Activated CD4-positive, alpha-beta memory T cell treated with anti-CD3 and anti-CD28 coated beads for 36 hours (primary cell): ENCODE measurements around the gene LEPROT. TPM values are rescaled to one million over a fixed set of nuclear protein-coding genes. Genes with fewer than 3 reads are reported as not detected.
"Not testable (repeated sequence)": the region's sequence is repeated elsewhere in the genome, so short reads cannot be mapped to it uniquely, and the experiment has no call there.

Source experiments
- CTCF ChIA-PET: fragments of 350-600 bp; sonication (Branson Sonifier 250); formaldehyde crosslinking; loops from one replicate; lab custom pipeline; 2021; ENCODE audit warnings: antibody characterized with exemption, inconsistent platforms; lab: Charles Lee
- POLR2A ChIA-PET: fragments of 350-600 bp; sonication (Branson Sonifier 250); formaldehyde crosslinking; loops from one replicate; lab custom pipeline; 2021; ENCODE audit warnings: antibody characterized with exemption; lab: Charles Lee
- DNase-seq: peaks from one replicate; pipeline ENCODE4 v3.0.0-alpha.2; 2020
- H3K27ac Mint-ChIP-seq: one replicate; pipeline ENCODE4 v1.8.0; 2021; ENCODE audit warnings: mixed read lengths
- H3K27me3 Mint-ChIP-seq: one replicate; pipeline ENCODE4 v1.8.0; 2021; ENCODE audit warnings: mixed read lengths
- H3K36me3 Mint-ChIP-seq: one replicate; pipeline ENCODE4 v1.8.0; 2021; ENCODE audit warnings: mixed read lengths
- H3K4me1 Mint-ChIP-seq: one replicate; pipeline ENCODE4 v1.8.0; 2021; ENCODE audit warnings: low read depth, mixed read lengths
- H3K4me3 Mint-ChIP-seq: one replicate; pipeline ENCODE4 v1.8.0; 2021; ENCODE audit warnings: mild to moderate bottlenecking, mixed read lengths
- H3K9me3 Mint-ChIP-seq: one replicate; pipeline ENCODE4 v1.8.0; 2021; ENCODE audit warnings: mixed read lengths
- intact Hi-C: fragments of 100-400 bp; cut with micrococcal nuclease; formaldehyde crosslinking; loops from one replicate; pipeline ENCODE4 v1.15.1; 2023
- total RNA-seq, 2 experiments: library from RNA; stranded (reverse); gene quantifications; one replicate each; pipeline ENCODE4 v1.2.3, GENCODE V29; 2021

Gene LEPROT, protein sequence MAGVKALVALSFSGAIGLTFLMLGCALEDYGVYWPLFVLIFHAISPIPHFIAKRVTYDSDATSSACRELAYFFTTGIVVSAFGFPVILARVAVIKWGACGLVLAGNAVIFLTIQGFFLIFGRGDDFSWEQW
- total RNA-seq, result 10 to 100 TPM; 17.9 to 19.6 TPM

DNA sequence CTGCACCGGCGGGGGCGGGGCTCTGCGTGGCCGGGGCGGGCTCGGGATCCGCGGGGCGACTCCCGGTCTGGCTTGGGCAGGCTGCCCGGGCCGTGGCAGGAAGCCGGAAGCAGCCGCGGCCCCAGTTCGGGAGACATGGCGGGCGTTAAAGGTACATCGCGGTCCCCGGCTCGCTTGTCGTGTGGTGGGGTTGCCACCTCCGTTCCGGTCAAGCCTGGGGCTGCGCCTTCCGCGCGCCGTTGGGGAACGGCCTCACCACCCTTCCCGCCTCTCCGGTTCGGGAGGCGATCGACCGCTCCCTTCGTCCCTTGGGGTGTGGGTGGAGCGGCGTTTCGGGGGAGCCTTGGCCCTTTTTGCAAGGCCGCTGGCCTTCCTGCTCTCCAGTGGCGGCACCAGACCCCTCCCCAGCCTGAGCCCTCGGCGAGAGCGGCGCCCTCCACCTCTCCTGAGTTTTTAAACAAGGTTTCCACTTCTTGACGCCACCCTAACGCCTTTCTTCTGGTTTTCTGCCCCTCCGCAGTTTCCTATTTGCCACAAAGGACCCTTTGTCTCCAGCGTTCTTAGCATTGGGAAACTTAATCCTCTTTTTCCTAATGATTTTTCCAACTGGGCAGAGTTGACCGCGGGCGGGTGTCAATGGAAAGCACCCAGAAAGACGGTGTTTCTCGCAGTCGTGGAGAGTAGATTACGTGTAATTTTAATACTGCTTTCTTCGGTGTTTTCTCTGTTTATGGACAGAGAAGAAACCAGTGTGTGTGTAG lies at the start of gene LEPROT, which contains the start of gene LEPR:
Gene LEPROT, plus strand, starts transcription at position 79 of the 761 bp plus-strand sequence. Its CDS starts 57 bp downstream, at position 136.
Gene LEPR, plus strand, starts transcription at position 79 of the 761 bp plus-strand sequence. CDS start 144,898 bp downstream, outside the sequence.
- ChIA-PET POLR2A (interaction anchor here (0.8 to 2.2 kb wide), 5 partner anchors 12 to 32 kb away, joined by 3 to 18 read pairs (median 4); no protein-coding TSS in a partner anchor), CTCF (interaction anchor here (1.0 to 3.9 kb wide), 5 partner anchors 10 to 166 kb away, joined by 3 to 28 read pairs (median 9); no protein-coding TSS in a partner anchor)
- Mint-ChIP-seq H3K4me3 (peak within 1 kb of the TSS; percentile 90), H3K9me3 (no peaks in the 10 kb centered on the region), H3K4me1 (peaks cover 21% of the 10 kb centered on the region), H3K27ac (peak within 1 kb of the TSS; percentile 88), H3K27me3 (no peaks in the 10 kb centered on the region), H3K36me3 (peaks cover 14% of the 10 kb centered on the region)
- DNase-seq, result no peak
- intact Hi-C loops, result loop anchor here (1.0 to 5.0 kb wide), 9 partner anchors 22 to 954 kb away; partner anchors contain the start of gene JAK1

DNA sequence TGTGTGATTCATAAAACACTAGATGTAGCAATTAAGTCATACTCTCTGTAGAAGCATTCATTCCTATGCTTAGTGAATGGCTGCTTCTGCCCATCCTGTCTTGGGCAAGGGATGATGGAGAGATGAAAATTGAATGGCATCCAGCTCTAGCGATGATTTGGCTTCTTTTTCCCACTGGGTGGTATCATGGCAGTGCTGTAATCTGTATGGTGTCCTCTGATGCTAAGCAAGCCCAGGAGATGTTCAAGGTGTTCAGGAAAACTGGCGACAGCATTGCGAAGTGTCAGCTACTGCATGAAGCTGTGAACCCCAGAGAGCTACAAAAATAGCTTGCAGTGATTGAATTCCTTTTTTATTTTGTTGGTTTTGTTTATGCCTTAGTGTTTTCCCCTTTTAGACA lies 48.9 kb upstream of the LEPROT start:
- CTCF ChIA-PET, result no interaction called here
- DNase-seq, result no peak
- H3K36me3 Mint-ChIP-seq, result no peaks in the 10 kb centered on the region
- H3K4me3 Mint-ChIP-seq, result no peak overlapping the region
- H3K27ac Mint-ChIP-seq, result no peak overlapping the region
- H3K9me3 Mint-ChIP-seq, result no peaks in the 10 kb centered on the region
- no peaks in the 10 kb centered on the region for H3K4me1 Mint-ChIP-seq
- POLR2A ChIA-PET, result interaction anchor here (0.6 kb wide), 1 partner anchor 32 kb away, joined by 3 read pairs; no protein-coding TSS in a partner anchor
- intact Hi-C loops, result no loop called here
- no peaks in the 10 kb centered on the region for H3K27me3 Mint-ChIP-seq

DNA sequence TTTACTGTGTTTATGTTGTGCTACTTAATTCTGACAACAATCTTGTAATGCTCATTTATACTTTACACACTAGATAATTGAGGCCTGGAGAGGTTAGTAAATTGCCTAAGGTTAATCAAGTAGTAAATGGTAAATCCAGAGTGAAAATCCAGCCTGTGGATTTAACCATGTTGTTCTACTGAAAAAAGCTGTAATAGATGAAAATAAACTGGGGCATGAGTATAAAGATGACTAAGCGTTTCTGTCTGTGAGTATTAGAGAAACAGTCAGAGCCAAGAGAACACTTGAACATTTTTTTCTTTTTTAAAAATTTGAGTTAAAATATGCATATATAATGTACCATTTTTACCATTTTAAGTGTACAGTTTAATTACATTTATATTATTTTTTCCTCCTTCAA lies 47.9 kb upstream of the LEPROT start:
- CTCF ChIA-PET, result no interaction called here
- no peaks in the 10 kb centered on the region for H3K27me3 Mint-ChIP-seq
- H3K9me3 Mint-ChIP-seq, result no peaks in the 10 kb centered on the region
- POLR2A ChIA-PET, result no interaction called here
- no peaks in the 10 kb centered on the region for H3K36me3 Mint-ChIP-seq
- DNase-seq, result no peak
- intact Hi-C loops, result no loop called here
- H3K4me3 Mint-ChIP-seq, result no peak overlapping the region
- no peaks in the 10 kb centered on the region for H3K4me1 Mint-ChIP-seq
- H3K27ac Mint-ChIP-seq, result no peak overlapping the region

DNA sequence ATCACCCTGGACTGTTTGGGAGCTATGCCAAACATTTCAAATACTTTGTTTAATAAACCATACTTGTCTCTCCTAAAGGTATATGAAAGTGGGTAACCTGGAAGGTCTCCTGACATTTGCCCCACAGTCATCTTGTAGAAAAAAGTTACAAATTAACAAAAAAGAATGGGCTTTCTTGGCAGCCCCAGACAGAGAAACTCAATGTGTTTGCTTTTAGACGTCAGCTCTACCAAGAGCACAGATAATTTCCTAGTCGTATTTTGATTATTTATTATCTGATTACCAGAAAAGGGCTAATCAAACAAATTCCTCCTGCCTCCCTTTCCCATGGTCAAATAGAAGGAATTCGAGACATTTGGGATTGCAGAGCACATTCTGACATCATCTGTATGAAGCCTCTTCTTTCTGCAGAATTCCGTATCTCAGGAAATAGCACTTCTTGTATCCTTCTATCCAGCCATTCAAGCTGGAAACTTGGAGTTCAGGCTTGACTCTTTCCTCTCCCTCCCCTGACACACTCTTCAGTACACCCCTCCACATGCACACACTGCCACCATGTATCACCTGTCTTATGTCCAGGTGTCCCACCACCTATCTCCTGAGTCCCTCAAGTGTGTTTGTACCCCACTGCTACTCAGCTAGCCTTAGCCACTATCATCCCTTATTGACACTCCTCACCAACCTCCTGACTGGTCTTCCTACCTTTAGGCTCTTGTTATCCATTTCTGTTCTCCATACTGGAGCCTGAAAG lies 42.8 kb upstream of the LEPROT start:
- H3K36me3 Mint-ChIP-seq, result peaks cover 2% of the 10 kb centered on the region
- CTCF ChIA-PET, result no interaction called here
- intact Hi-C loops, result no loop called here

DNA sequence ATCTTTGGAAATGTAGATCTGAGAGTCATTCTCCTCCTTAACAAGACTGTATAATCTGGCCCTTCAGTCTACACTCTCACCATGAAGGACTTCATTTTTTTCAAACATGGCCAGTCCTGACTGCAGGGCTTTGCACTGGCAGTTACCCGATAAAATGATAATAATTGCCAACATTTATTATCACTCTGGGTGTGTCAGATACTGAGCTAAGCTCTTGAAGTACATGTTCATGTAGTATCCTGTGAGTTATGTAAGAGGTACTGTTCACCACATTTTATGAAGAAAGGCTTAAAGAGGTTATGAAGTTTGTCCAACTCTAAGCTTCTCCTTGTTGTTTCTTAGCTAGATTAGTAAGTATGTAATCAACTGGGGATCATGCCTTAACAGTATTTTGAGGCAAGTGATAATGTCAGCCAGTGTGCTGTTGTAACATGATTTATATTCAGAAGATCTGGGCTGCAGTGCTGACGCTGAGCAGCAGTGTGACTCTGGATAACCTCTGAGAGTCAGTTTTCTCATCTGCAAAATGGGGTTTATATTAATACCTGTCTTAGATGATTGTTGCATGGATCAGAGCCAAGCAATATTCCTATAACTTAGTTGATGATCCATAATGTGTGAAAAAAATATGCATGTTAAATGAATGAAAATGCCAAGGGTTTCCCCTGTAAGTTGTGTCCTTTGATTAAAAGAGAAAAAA lies 42.1 kb upstream of the LEPROT start:
- Mint-ChIP-seq H3K27ac (no peak overlapping the region), H3K9me3 (no peaks in the 10 kb centered on the region), H3K4me1 (no peaks in the 10 kb centered on the region), H3K36me3 (peaks cover 2% of the 10 kb centered on the region), H3K4me3 (no peak overlapping the region), H3K27me3 (no peaks in the 10 kb centered on the region)
- intact Hi-C loops, result no loop called here
- POLR2A ChIA-PET, result no interaction called here
- no peak for DNase-seq
- CTCF ChIA-PET, result no interaction called here

More for the DNA sequence above, 42.8 kb upstream of the LEPROT start:
- H3K9me3 Mint-ChIP-seq, result no peaks in the 10 kb centered on the region
- H3K27ac Mint-ChIP-seq, result no peak overlapping the region
- POLR2A ChIA-PET, result no interaction called here
- H3K27me3 Mint-ChIP-seq, result no peaks in the 10 kb centered on the region
- H3K4me3 Mint-ChIP-seq, result no peak overlapping the region
- H3K4me1 Mint-ChIP-seq, result no peaks in the 10 kb centered on the region
- DNase-seq, result no peak

DNA sequence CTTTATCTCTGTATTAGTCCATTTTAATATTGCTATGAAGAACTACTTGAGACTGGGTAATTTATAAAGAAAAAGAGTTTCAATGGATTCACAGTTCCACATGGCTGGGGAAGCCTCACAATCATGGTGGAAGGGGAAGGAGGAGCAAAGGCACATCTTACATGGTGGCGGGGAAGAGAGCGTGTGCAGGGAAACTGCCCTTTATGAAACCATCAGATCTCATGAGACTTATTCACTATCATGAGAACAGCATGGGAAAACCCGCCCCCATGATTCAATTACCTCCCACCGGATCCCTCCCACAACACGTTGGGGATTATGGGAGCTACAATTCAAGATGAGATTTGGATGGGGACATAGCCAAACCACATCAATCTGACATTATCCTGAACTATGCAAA lies 36.0 kb upstream of the LEPROT start:
- CTCF ChIA-PET, H3K27me3 Mint-ChIP-seq, DNase-seq, H3K9me3 Mint-ChIP-seq, H3K4me3 Mint-ChIP-seq, H3K27ac Mint-ChIP-seq, H3K36me3 Mint-ChIP-seq, POLR2A ChIA-PET, intact Hi-C loops, H3K4me1 Mint-ChIP-seq: not testable (repeated sequence)

DNA sequence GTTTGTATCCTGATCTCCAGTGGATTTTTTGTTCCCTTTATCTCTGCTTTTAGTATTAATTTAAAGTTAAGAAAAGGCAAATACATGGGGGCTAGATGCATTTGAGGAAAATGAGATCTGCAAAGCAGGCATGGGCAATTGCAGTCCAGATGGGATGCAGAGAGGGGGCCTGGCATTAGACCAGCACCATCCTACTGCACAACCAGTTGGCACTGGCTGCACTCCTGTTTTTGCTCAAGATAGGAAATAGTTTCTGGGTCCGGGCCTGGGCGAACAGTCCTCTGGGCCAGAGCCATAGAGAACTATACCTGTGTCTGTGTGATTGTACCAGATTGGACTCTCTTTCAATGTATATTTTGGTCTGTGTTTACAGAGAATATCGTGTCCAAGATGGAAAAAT lies 34.0 kb upstream of the LEPROT start:
- Mint-ChIP-seq H3K9me3 (no peaks in the 10 kb centered on the region), H3K4me3 (no peak overlapping the region), H3K4me1 (peaks cover 11% of the 10 kb centered on the region), H3K36me3 (peaks cover 3% of the 10 kb centered on the region), H3K27ac (no peak overlapping the region), H3K27me3 (no peaks in the 10 kb centered on the region)
- DNase-seq, result no peak
- intact Hi-C loops, result no loop called here
- POLR2A ChIA-PET, result no interaction called here
- CTCF ChIA-PET, result no interaction called here

DNA sequence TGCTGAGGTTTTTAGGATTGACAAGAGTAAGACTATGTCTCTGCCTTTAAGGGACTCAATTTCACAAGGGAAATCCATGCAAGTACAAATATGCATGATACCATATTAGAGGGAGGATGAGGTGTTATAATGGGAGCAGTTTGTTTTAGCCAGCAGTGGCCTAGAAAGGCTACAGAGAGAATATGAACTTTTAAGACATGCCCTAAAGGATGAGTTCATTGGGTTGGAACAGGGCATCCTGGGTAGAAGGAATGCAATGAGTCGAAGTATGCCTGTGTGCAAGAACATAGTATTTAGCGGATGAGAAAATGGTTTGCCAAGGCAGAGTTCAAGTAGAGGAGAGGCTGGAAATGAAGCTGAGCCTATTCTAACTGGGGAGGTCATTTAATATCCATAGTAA lies 32.6 kb upstream of the LEPROT start:
- no peak for DNase-seq
- ChIA-PET CTCF (no interaction called here), POLR2A (no interaction called here)
- intact Hi-C loops, result no loop called here
- no peaks in the 10 kb centered on the region for H3K27me3 Mint-ChIP-seq
- H3K36me3 Mint-ChIP-seq, result peaks cover 3% of the 10 kb centered on the region
- no peak overlapping the region for H3K27ac Mint-ChIP-seq
- peaks cover 14% of the 10 kb centered on the region for H3K4me1 Mint-ChIP-seq
- H3K4me3 Mint-ChIP-seq, result no peak overlapping the region
- no peaks in the 10 kb centered on the region for H3K9me3 Mint-ChIP-seq

DNA sequence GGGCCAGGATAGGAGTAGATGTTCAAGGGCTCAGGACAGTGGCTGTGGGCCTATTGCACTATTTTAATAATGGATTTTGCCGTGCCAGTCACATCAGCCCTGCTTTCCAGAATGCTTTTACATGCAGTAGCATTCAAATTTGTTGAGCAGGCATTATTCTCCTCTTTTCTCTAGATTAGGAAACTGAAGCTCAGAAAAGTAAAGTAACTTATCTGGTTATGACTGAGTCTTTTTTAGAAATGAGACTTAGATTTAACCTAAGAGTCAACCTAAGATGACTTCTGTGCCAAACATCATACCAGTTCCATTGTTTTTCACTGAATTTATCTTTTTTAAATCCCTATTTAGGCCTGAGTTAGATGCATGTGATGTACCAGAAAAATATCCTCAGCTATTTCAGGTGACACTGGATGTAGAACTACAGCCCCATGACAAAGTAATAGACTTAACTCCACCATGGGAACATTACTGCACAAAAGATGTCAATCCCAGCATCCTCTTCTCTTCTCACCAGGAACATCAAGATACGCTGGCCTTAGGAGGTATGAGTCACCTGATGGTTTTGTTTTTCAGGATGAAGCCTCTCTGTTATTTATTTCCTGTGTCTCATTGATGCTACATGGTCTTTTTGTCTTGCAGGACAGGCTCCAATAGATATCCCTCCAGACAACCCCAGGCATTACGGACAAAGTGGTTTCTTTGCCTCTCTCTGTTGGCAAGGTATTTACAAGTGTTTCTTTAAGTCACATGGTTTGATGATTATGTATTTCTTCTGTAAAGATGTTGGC lies 31.4 kb upstream of the LEPROT start:
- H3K36me3 Mint-ChIP-seq, result peaks cover 3% of the 10 kb centered on the region
- no peak overlapping the region for H3K4me3 Mint-ChIP-seq
- H3K27ac Mint-ChIP-seq, result peak overlapping the region; percentile 21

DNA sequence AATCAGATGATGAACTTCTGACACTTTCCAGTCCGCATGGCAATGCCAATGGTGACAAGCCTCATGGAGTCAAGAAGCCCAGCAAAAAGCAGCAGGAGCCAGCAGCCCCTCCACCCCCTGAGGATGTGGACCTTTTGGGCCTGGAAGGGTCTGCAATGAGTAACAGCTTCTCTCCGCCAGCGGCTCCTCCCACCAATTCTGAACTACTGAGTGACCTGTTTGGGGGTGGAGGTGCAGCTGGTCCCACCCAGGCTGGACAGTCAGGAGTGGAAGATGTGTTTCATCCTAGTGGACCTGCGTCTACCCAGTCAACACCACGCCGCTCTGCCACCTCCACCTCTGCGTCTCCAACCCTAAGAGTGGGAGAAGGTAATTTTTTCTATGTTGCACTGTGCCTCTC lies 28.0 kb upstream of the LEPROT start:
- intact Hi-C loops, result loop anchor here (5.0 to 10.0 kb wide), 6 partner anchors 180 to 942 kb away; partner anchors contain the start of gene AK4
- no peak for DNase-seq
- CTCF ChIA-PET, result interaction anchor here (1.8 kb wide), 1 partner anchor 39 kb away, joined by 4 read pairs; no protein-coding TSS in a partner anchor
- Mint-ChIP-seq H3K4me3 (no peak overlapping the region), H3K27ac (peak overlapping the region; percentile 25), H3K36me3 (no peaks in the 10 kb centered on the region), H3K27me3 (no peaks in the 10 kb centered on the region), H3K4me1 (peaks cover 49% of the 10 kb centered on the region), H3K9me3 (no peaks in the 10 kb centered on the region)
- POLR2A ChIA-PET, result no interaction called here

More for the DNA sequence above, 31.4 kb upstream of the LEPROT start:
- ChIA-PET POLR2A (interaction anchor here (1.0 kb wide), 1 partner anchor 31 kb away, joined by 3 read pairs; the partner anchor contains the start of genes LEPR and LEPROT), CTCF (no interaction called here)
- H3K9me3 Mint-ChIP-seq, result no peaks in the 10 kb centered on the region
- intact Hi-C loops, result no loop called here
- peaks cover 24% of the 10 kb centered on the region for H3K4me1 Mint-ChIP-seq
- no peak for DNase-seq
- H3K27me3 Mint-ChIP-seq, result no peaks in the 10 kb centered on the region

DNA sequence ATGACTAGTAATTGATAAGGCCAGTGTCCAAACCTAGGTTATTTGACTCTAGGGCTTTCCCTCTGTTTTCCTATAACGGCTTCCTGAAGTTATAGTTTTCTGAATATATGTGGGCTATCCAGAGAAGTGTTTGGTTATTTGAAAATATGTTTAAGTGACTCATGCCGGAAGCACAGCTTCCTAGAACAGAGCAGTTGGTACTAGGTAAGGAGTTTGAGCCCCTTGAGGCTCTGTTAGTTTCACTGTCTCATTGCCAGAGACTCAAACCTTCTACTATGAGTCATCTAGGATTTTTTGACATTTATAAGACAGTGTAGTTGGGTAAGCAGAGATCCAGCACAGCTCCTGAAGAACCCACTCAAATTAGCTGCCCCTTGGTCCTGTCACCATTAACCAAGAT lies 27.1 kb upstream of the LEPROT start:
- Mint-ChIP-seq H3K36me3 (no peaks in the 10 kb centered on the region), H3K4me1 (peaks cover 57% of the 10 kb centered on the region), H3K4me3 (no peak overlapping the region), H3K9me3 (no peaks in the 10 kb centered on the region), H3K27ac (peak overlapping the region; percentile 69), H3K27me3 (no peaks in the 10 kb centered on the region)
- ChIA-PET POLR2A (interaction anchor here (1.5 to 2.3 kb wide), 2 partner anchors 27 to 30 kb away, joined by 10 to 18 read pairs; partner anchors contain the start of genes LEPR and LEPROT), CTCF (interaction anchor here (0.7 to 2.1 kb wide), 4 partner anchors 26 to 295 kb away, joined by 3 to 13 read pairs (median 4); partner anchors contain the start of genes LEPR and LEPROT)
- DNase-seq, result peak; percentile 57
- intact Hi-C loops, result loop anchor here (1.0 to 10.0 kb wide), 12 partner anchors 27 to 941 kb away; partner anchors contain the start of genes AK4, LEPR and LEPROT
